ENCODE results near the gene CALHM5.
"Not testable (repeated sequence)": the region's sequence is repeated elsewhere in the genome, so short reads cannot be mapped to it uniquely, and the experiment has no call there.

Gene CALHM5, protein sequence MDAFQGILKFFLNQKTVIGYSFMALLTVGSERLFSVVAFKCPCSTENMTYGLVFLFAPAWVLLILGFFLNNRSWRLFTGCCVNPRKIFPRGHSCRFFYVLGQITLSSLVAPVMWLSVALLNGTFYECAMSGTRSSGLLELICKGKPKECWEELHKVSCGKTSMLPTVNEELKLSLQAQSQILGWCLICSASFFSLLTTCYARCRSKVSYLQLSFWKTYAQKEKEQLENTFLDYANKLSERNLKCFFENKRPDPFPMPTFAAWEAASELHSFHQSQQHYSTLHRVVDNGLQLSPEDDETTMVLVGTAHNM

DNA sequence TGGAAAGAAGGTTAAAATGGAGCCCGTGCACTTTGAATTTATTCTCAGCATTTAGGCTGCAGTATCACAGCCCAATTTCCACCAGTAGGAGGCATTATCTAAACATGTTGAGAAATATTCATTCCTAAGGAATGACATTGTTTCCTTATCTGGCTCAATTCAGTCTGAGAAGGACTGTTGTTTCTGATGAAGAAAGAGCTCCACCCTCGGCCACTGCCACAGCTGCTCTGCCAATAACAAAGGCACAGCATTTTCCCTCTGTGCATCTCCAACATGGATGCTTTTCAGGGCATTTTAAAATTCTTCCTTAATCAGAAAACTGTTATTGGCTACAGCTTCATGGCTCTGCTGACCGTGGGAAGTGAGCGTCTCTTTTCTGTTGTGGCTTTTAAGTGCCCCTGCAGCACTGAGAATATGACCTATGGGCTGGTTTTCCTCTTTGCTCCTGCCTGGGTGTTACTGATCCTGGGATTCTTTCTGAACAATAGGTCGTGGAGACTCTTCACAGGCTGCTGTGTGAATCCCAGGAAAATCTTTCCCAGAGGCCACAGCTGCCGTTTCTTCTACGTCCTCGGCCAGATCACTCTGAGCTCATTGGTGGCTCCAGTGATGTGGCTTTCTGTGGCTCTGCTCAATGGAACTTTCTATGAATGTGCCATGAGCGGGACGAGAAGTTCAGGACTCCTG lies at the start of gene CALHM5:
TSS of gene CALHM5 (plus strand) at position 216 of the 687 bp plus-strand sequence. CDS start at position 274, 58 bp downstream.
- DNase-seq (ENCODE audit: low read depth in 2 of 2) = peak; percentile 73 to 77

GRCh38 chr6:116461932-116462885 lies 49.2 kb upstream of the CALHM5 start:
- peak in 1 of 2 experiments; percentile 25 for DNase-seq (ENCODE audit: low read depth in 2 of 2)

DNA sequence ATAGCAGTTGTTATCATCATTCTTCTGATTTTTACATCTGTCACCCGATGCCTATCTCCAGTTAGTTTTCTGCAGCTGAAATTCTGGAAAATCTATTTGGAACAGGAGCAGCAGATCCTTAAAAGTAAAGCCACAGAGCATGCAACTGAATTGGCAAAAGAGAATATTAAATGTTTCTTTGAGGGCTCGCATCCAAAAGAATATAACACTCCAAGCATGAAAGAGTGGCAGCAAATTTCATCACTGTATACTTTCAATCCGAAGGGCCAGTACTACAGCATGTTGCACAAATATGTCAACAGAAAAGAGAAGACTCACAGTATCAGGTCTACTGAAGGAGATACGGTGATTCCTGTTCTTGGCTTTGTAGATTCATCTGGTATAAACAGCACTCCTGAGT lies 48.1 kb upstream of the CALHM5 start:
- DNase-seq (ENCODE audit: low read depth in 2 of 2) = no peak

DNA sequence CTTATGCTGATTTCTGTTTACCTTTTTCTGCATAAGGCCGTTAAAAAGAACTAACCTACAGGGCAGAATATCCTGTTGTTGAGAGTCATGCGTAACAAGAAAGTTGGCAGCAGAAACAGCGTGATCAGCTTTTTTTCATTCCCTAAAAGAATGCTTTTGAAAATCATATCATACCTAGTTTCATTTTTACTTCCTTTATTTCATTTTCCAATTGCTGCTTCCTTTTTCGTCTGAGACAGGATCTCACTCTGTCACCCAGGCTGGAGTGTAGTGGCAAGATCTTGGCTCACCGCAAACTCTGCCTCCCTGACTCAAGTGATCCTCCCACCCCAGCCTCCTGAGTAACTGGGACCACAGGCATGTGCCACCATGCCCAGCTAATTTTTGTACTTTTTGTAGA lies 46.2 kb upstream of the CALHM5 start:
- no peak for DNase-seq (ENCODE audit: low read depth in 2 of 2)

GRCh38 chr6:116467096-116467495 lies 44.3 kb upstream of the CALHM5 start:
- DNase-seq (ENCODE audit: low read depth in 2 of 2) = no peak

DNA sequence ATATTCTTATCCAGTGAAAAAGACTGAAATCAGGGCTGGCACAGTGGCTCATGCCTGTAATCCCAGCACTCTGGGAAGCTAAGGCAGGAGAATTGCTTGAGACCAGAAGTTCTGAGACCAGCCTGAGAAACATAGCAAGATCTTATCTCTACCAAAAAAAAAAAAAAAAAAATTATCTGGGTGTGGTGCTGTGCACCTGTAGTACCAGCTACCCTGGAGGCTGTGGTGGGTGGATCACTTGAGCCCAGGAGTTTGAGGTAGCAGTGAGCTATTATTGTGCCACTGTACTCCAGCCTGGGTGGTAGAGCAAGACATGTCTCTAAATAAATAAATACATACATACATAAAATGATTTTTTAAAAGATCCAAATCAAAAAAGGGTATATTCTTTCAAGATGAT lies 43.9 kb upstream of the CALHM5 start:
- no peak for DNase-seq (ENCODE audit: low read depth in 2 of 2)

DNA sequence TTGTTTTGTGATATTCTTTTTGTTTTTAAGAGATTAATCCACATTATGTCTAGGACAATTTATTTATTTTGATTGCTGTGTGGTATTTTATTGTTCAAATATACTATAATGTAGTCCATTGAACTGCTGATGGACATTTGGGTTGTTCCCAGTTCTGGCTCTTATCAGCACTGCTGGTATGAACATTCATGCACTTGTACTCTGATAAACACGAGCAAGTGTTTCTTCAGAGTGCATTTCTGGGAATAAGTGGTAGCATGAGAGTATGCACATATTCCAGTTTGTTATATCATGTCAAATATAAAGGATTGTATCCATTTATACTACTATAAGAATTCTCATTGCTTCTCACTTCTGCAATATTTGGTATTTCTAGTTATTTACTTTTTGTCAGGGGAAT lies 43.1 kb upstream of the CALHM5 start:
- DNase-seq (ENCODE audit: low read depth in 2 of 2) = no peak

- DNase-seq (ENCODE audit: low read depth in 2 of 2) = no peak
Observed at GRCh38 chr6:116471531-116471930, 39.9 kb upstream of the CALHM5 start.

GRCh38 chr6:116472706-116473105 lies 38.7 kb upstream of the CALHM5 start:
- no peak for DNase-seq (ENCODE audit: low read depth in 2 of 2)

- DNase-seq (ENCODE audit: low read depth in 2 of 2) = no peak
Observed at GRCh38 chr6:116475141-116475540, 36.3 kb upstream of the CALHM5 start.

DNA sequence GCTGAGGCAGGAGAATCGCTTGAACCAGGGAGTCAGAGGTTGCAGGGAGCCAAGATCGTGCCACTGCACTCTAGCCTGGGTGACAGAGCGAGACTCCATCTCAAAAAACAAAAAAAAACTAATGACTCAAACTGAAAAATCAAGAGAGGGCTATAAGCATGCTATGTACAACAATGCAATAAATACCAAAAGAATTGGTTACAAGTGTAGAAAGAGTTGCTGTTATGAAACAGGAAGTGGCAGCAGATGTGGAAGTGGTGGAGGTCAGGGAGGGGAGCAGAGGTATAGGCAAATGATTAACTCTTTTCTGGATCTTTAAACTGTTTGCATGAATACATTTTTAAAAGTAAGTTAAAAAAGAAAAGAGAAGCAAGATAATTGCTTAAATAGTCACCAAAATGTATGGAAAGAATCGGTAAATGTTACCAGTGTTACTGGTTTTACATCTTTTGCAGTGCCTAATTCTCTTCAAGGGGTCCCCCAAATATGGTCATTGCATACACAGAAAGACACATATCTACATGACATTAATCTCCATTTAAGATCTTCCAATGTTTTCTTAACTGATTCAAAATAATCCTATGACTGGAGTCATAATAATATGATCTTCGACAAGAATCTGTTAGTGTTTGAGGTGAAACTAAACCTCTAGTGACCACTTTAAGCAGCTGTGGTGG lies 35.3 kb upstream of the CALHM5 start:
- peak; percentile 10 to 24 for DNase-seq (ENCODE audit: low read depth in 2 of 2)

GRCh38 chr6:116482780-116483179 lies 28.7 kb upstream of the CALHM5 start:
- DNase-seq (ENCODE audit: low read depth in 2 of 2) = no peak

GRCh38 chr6:116483616-116484015 lies 27.8 kb upstream of the CALHM5 start:
- DNase-seq (ENCODE audit: low read depth in 2 of 2) = no peak

DNA sequence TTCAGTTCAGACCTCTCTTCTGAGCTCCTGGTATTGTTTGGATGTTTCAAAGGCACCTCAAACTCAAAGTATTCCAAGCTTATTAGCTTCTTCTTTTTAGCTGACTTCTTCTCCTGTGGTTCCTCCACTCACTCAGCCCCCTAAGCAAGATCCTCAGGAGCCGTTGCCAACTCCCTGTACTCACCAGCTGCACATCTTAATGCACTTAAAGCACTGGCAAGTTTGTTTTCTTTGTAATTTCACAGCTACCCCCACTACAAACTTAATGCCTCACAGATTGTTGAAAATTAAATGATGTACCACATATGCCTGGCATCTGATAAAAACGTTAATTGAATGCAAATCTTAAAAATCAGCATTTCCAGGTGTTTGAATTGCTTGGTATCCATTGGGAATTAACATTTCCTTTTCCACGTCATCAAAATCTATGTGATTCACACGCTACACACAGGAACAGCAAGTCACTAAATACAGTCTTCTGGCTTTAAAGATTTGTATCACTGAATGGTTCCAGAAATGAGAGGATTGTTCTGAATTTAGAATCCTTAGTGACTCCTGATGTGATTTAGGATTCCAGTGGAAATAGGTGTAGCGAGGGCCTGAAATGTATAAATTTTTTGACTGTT lies 25.8 kb upstream of the CALHM5 start:
- peak; percentile 19 to 22 for DNase-seq (ENCODE audit: low read depth in 2 of 2)

DNA sequence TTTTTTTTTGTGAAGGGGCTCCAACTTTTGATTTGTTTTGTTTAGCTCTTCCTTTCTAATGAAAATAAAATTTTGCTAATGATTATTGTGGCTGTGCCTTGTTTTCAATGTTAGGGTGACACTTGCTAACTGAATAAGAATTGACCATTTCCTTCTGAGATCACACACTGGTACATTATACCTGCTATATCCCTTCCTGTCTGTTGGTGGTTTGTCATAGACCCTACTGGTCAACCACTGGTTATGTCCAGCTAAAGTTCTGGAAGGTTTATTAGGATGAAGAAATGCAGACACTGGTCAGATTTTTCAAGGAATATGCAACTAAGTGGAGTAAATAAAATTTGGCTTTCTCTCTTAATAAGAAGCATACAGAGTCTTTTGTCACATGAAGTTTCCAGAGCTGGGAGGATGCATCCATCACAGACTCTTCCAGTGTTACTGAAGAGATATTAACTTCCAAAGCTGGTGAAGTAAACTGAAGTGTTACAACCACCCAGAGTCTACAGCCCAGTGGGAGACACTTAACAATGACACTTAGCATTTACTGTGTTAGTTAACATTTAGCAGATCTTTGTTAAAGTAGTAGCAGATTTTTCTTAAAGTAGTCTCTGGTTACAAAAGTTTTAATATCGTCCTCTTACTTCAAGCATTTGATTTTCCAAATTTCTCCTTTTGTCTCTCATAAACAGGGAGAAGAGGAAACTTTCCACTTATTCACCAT lies 19.7 kb upstream of the CALHM5 start:
- no peak for DNase-seq (ENCODE audit: low read depth in 2 of 2)

DNA sequence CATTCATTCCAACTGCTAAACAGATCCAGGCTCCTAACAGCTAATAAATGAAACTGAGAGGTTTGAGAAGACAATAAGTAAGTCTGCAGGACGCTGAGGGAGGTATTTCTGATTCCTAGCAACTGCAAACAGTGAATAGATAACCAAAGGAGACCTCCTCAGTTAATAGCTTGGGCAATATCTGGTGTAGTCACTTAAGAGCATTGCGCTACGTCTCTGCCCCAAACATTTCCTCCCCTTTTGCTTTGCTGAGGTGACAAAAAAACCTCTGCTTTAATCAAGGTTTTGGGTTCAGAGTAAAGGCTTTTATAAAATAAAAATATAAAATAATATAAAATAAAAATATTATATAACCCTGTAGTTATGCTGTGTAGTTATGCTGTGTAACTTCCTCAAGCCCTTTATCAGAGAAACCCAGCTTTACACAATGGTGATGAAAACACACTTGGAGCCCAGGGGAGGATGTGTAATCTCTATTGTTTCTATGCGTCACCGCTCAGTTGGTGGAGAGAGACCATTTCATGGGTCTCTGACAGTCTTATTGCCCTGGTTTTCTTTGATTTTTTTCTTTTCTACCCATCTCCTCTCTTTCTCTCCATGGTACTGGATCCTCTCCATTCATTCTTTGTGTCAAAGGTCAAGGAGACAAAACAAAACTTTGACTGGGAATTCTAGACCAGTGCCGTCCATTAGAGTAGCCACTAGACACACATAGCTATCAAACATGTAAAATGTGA lies 18.9 kb upstream of the CALHM5 start:
- no peak for DNase-seq (ENCODE audit: low read depth in 2 of 2)

DNA sequence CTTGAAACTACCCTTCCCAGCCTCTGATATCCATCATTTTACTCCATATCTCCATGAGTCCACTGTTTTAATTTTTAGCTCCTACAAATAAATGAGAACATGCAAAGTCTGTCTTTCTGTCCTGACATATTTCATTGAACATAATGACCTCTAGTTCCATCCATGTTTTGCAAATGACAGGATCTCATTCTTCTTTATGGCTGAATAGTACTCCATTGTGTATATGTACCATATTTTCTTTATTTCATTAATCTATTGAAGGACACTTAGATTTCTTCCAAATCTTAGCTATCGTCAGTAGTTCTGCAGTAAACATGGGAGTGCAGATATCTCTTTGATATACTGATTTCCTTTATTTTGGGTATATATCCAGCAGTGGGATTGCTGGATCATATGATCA lies 16.3 kb upstream of the CALHM5 start:
- not testable (repeated sequence) for DNase-seq (ENCODE audit: low read depth in 2 of 2)

DNA sequence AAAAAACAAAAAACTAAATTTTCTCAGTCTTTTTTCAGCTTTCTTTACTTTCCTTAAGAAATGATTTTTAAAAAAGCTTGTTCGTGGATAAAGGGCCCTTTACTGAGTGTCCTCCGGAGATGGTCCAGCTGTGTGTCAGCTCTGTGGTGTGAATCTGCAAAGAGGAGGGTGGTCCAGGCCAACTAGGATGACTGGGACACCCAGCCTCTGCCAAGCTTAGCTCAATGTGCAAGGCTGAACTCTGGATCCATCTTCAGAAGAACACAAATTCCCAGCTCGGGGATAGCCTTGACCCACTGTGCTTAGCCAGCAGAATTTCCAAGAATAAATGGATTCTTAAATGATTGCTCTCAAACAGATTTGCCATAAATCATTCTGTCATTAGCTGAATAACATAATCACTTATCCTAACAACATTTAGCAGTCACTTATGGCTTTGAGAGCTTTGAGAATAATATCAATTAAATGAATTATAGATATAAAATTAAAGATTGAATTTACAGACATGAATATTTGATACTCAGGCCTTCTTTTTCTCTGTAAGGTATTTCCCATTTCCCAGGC lies 14.2 kb upstream of the CALHM5 start:
- DNase-seq (ENCODE audit: low read depth in 2 of 2) = no peak

DNA sequence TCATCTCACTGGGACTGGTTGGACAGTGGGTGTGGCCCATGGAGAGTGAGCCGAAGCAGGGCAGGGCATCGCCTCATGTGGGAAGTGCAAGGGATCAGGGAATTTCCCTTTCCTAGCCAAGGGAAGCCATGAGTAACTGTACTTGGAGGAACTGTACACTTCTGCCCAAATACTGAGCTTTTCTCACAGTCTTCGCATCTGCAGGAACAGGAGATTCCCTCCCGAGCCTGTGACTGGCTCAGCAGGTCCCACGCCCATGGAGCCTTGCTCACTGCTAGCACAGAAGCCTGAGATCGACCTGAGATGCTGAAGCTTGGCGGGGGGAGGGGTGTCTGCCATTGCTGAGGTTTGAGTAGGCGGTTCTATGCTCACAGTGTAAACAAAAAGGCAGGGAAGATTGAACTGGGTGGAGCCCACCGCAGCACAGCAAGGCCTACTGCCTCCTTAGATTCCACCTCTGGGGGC lies 10.4 kb upstream of the CALHM5 start:
- no peak for DNase-seq (ENCODE audit: low read depth in 2 of 2)
